NCI-H2029 treated with DMSO at 0.1 percent for 48 hours (cell line): ENCODE results near the gene ATG16L2.
"Not testable (repeated sequence)": the region's sequence is repeated elsewhere in the genome, so short reads cannot be mapped to it uniquely, and the experiment has no call there.

ENCODE experiments used
- DNase-seq: peaks from one replicate; lab custom pipeline; 2025; lab: John Stamatoyannopoulos, UW

ATG16L2 gene

DNA sequence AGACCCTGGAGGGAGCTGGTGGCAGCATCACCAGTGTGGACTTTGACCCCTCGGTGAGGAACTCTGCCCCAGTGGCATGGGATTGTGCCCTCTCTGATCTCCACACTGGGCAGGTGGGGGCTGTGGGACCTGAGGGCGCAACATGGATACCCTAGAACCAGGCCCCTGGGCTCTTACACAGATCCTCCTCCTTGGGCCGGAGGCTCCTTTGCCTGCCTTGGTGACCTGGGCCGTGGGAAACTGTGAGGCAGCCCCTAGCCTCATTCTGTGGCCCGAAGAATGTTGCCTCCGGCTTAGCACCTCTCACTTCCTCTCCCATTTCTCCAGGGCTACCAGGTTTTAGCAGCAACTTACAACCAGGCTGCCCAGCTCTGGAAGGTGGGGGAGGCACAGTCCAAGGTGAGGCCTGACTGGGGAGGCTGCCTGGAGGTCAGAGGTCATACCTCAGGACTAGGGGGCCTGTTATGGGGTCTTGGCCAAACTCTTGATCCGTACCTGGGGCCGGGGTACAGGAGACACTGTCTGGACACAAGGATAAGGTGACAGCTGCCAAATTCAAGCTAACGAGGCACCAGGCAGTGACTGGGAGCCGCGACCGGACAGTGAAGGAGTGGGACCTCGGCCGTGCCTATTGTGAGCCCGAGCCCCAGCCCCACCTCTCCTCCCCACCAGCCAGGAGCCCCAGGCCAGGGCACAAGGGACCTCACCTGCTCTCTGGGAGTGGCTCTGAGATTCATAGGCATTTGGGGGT, 12.2 kb downstream of the ATG16L2 start:
- DNase-seq, result no peak

DNA sequence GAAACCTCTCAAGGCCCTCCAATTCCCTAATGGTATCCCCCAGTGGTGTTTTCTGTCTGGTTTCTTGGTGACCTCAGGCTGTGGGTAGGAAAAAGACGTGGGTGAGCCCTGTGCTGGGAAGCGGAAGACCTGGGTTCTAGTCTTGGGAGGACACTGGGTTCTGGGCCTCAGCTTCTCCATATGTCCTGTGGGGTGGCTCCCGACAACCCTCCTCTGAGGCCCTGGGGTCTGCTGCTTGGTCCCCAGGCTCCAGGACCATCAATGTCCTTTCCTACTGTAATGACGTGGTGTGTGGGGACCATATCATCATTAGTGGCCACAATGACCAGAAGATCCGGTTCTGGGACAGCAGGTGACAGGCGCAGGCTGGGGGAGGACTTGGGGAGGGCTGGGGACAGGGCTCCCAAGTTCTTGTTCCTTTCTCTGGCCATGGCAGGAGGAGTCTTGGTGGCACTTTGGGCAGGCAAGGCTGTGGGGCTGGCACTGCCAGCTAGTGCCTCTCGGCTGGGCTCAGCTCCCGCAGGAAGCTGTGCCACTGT, 12.8 kb downstream of the ATG16L2 start:
- no peak for DNase-seq

DNA sequence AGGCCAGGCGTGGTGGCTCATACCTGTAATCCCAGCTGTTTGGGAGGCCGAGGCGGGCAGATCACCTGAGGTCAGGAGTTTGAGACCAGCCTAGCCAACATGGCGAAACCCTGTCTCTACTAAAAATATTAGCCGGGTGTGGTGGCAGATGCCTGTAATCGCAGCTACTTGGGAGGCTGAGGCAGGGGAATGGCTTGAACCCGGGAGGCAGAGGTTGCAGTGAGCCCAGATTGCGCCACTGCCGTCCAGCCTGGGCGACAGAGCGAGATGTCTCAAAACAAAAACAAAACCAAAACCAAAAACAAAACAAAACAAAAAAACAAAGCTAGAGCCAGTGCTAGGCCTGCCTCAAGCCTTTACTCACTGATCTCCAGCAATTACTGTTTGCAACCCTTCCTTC, 13.4 kb downstream of the ATG16L2 start:
- not testable (repeated sequence) for DNase-seq

DNA sequence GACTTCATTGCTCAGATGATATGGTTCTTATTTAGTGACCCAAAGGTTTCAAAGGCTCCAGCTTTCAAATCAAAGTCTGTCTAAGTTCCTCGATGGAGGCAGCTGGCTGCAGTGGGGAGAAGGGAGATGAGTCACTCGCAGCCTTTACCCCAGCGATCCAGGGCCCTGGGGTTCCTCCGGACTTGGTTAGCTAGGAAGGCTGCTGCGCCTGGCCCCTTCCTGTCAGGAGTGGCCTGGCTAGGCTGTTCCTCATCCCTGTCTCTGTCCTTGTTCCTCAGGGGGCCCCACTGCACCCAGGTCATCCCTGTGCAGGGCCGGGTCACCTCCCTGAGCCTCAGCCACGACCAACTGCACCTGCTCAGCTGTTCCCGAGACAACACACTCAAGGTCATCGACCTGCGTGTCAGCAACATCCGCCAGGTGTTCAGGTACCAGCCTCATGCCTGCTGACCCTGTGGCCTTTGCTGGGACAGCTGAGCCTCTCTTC, 13.9 kb downstream of the ATG16L2 start:
- no peak for DNase-seq

DNA sequence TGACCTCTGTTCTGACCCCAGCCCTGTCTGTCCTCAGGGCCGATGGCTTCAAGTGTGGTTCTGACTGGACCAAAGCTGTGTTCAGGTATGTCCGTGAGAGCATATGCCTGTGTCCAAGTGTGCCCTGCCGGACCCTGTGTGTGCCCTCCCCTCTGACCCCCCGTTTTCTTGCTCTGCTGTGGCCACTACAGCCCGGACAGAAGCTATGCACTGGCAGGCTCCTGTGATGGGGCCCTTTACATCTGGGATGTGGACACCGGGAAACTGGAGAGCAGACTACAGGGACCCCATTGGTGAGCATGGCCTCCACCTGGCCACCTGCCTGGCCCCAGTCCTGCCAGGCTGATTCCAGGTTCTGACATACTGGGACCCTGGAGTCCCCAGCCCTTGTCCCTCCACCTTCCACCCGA, 14.5 kb downstream of the ATG16L2 start:
- no peak for DNase-seq

DNA sequence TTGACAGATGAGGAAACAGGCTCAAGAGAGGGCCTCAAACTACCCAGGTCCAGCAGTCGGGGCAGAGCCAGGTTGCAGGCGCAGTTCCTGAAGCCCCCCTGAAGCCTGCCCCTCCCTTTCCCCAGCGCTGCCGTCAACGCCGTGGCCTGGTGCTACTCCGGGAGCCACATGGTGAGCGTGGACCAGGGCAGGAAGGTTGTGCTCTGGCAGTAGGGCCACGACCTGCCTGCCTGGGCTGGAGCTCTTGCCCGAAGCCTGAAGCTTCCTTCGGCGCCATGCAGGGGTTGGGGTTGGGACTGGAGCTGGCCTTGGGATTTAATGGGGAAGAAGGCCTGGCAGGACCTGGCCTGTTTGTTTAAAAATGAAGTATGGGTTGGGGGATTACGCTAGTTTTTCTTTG, 15.0 kb downstream of the ATG16L2 start:
- no peak for DNase-seq

DNA sequence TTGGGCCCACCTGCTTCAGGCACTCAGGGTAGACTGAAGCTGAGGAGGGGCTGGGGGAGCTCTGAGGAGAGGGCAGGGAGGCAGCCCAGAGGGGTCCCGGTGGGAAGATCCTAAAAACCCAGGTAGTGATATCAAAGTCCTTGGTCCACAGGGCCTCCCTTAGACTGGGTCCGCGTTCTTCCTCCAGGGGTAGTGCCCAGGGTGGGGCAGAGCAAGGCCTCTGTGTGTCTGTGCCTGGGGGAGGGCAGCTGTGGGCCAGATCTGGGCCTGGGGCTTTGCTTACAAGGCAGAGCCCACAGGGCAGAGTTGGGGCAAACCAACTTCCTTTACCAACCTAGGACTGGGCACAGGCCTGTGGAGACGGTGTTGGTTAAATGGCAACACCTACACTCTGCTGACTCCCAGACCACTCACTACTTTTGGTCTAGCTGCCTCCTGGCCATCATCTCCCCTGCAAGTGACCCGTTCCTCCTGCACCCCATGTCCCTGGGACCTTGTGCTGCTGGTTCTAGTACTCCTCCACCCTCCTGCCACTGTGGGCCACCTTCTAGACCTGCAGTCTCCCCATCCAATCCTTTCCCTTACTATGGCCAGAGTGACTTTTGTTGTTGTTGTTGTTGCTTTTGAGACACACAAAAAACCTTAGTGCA, 15.8 kb downstream of the ATG16L2 start:
- DNase-seq, result no peak

DNA sequence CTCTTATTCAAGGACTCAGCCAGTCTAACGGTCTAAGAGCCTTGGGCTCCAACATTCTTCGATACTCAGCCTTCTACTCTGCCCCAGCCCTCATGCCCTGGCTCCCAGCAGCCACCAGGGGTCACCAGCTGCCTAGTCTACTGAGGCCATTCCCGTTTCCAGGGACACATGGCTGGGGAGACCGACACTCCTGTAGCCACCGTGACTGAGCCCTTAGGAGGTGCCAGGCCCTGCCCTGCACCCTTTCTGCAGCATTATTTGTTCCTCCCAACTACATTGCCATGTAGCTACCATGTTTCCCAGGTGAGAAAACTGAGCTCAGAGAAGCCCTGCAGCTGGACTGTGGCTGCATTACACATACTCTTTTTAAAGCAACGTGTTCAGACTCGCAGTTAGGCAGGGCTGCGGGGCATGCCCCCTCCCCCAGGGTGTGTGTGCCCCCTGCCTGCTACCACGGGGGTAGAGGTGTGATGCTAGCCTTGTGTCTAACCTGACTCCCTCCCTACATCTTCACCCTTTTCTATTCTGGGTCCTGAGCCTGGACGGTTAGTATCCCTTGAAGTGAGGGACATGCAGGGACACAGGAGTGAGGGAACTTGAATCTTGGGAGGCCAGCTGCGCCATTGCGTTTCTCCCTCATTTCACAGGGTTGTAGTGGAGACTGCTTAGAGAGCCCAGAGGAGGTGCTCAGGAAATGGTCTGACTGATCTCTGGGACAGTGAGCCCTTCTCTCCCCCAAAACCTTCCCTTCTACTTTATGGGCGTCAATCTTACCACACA, 17.5 kb downstream of the ATG16L2 start:
- DNase-seq, result peak; percentile 16

DNA sequence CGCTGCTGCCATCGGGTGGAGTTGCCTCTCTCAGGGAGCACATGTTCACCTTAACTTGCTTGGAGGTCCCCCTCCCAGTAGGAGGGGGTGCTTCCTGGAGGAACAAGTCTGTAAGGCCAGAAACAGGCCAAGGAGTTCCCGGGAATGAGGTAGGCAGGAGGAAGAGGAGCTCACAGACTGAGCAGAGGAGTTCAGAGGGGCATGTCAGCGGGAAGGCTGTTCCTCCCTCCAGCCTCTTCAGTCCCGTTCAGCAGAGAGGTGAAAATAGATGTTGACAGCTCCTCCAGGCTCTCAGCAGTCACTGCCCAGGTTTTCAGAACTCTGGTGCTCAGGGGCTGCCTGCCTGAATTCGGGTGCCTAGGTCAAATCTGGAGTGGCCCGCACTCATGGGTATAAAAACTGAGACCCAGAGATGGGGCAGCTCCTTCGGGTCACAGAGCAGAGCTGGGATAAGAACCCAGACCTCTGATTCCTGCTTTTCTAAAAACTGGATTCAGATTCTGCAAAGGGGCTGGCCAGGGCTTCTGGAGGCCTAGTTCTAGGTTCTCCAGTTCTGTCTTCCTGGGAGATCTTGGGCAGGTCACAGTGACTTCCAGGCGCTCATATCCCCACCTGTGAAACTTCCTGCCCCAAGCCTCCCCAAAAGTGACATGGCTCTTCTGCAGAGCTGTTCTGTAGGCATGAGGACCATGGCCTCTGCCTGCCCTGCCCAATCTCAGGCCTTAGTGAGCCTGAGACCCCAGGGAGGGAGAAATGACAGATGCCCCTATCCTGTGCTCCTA, 18.3 kb downstream of the ATG16L2 start:
- no peak for DNase-seq

DNA sequence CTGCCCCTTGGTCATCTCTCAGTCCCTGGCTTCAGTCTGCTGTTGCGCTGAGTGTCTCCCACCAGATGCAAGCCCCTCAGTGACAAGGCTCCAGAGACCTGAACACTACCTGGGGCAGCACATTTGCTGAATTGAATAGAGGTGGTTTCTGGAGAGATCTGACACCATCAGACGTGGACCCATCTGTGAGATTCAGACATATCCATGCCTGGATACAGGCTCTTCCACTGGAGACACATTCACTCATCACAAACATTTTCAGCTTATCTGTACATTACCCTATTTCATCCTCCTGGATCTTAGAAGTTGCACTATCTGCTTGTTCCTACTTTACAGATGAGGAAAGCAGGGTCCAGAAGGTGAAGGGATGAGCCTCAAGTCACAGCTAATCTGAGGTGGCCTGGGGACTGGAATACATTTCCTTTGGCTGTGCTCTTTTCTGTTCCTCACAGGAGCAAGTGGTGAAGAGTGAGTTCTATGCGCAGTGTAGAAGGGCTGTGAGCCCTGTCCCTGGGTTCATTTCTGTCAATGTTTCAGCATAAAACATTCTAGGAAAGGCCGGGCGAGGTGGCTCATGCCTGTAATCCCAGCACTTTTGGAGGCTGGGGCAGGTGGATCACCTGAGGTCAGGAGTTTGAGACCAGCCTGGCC, 19.0 kb downstream of the ATG16L2 start:
- DNase-seq, result no peak

DNA sequence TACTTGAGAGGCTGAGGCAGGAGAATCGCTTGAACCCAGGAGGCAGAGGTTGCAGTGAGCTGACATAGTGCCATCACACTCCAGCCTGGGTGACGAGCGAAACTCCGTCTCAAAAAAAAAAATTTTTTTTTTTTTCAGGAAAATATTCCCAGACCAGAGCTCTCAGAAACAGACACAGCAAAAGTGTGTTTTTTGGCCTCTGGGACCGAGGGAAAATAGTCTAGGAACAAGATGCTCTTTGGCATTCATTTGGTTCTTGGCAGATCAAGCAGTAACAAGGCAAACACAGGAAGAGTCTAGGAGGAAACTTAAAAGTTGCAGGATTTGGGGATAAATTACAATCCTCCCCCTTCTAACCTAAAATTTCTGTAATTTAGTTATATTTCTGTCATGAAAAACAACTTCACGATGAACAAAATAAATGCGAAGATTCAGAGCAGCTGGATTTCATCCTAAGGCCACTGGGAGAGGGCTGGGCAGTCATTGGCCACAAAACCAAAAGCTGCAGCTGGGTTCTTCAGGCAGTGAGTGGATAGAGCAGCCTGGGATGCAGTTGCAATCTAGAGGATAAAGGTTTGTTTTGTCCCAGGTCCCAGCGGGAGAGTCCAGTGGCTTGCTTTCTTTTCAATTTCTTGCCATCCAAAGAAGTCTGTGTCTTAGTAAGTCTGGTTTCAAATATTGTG, 19.7 kb downstream of the ATG16L2 start:
- DNase-seq, result no peak

DNA sequence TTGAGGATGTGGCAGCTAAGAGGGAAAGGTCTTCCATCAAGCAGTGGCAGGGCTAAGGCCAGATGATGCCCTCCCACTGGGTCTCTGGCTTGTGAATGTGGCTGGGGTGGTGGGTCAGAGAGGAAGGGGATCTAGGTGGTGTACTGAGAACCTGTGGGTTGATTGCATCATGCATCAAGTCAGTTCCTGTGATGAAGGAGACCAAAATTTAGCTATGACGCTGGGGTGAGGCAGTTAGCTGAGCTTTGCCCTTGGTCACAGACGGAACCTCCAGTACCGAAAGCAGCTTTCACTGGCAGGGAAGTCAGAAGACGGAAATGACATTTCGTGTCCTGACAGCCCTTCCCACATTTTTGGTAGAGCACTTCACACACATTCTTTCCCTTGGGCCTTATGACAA, 20.7 kb downstream of the ATG16L2 start:
- no peak for DNase-seq

DNA sequence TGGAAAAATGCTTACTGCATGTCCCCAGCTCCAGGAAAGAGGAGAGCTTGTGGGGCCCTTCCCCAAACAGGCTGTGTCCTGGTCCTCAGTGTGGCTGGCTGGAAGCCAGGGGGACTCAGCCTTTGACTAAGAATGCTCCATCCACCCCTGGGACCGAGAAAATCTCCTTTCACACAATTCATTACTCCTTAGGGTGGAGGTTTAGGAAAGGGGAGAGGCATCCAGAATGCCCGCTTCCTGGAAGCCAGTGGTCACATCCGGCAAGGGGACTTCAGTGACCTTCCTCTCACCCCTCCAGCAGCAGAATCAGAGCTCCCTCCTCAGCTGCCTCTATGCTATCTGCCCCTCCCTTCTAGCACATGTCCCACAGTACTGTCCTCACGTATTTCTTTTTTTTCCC, 21.9 kb downstream of the ATG16L2 start:
- DNase-seq, result no peak

DNA sequence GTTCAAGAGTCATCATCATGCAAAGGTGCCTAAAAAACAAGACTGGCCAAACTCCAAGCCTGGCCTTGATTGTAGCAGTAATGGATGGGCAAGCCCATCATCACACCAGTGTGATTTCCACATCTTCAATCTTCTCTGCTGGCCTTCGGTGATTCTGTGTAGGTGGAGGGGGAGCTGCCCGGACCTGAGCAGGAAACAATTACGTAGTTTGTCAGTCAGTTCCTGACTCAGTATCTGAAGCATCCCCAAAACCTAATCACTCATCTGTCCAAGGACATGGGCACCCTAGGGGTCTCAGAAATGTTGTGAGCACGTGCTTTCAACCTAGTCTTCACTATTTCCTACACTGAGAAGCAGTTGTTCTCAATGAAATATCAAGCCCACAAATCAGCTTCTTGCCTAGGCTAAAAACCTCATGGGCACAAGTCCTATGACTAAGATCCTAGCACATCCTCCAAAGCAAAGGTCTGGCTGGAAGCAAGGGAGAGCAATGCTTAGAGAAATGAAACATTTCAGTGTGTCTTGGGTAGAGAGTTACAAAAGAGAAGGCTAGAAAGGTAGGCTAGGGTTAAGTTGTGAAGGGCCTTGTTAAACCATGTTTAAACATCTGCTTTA, 24.6 kb downstream of the ATG16L2 start:
- no peak for DNase-seq

DNA sequence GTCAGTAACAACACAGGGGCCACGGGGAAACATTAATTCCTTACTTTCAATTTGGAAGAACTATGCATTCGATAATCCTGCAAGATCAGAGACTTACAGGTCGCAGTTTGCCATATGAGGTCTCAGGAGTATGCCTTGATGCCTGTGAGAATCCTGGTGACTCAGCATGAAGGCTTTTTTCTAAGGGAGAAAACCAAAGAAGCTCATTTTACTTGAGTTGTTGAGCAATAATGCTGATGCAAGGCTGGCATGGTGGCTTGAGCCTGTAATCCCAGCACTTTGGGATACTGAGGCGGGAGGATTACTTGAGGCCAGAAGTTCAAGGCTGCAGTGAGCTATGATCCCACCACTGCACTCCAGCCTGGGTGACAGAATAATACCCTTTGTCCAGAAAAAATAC, 26.6 kb downstream of the ATG16L2 start:
- no peak for DNase-seq

DNA sequence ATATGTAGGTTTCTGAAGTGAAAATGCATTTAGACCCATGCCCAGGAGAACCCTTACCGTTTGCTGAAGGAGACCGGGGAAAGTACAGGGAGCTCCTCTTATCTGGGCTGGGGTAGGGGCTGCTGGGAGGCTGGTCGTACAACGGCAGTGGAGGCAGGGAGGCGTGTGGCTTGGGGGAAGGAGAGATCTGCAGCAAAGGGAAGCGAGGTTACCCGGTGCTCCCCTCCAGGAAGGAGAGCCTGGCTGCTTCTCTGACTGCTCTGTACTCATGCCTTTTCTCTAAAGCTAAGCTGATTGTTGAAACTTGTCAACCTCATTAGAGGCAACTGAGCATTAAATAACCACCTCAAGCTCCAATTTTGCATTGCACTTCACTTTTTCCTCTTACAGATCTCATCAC, 27.2 kb downstream of the ATG16L2 start:
- no peak for DNase-seq

DNA sequence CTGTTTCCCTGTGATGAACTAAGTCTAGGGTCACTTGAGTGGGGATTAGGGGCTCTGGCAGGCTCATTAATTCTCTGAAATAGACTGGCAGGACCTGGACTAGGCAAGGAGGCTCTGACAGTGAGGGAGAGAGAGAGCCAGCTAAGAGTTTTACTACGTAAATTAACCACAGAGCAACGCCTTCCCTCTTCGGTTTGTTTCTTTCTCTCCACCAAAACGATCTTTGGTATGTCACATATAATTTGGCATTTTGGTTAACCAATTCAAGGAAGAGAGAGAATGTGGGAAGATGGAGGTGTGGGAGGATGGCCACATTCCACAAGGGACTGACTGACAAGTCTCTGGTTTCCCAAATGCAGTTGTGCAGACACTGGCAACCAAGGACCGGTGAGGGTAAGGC, 27.9 kb downstream of the ATG16L2 start:
- no peak for DNase-seq

DNA sequence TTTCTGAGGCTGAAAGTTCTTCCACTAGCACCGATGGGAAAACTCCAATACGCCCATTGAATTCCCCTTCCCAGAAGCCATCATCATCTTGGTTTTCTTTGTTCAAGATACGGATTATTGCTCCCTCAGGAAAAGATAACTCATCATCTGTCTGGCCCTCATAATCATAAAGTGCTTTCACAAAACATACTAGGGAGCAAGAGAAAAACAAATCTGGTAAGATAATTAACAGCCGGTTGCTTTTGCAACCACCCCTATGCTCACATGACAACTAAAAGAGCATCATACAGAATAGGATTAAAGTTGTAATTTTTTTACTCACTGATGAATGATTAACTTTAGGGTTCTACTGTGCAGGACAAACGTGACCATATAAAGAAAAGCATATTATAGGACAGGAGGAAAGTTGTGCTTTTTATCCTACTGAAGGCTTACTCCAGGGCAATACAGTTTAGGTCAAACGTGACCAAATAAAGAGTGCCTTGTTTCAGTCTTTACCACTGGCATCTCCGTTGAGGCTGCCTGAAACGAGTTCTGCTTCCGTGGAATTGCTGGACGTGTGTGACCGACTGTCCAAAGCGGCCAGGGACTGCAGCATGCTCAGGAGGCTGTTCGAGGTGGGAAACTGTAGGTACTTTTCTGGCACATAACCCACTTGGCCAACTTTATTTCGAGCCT, 28.6 kb downstream of the ATG16L2 start:
- DNase-seq, result no peak

DNA sequence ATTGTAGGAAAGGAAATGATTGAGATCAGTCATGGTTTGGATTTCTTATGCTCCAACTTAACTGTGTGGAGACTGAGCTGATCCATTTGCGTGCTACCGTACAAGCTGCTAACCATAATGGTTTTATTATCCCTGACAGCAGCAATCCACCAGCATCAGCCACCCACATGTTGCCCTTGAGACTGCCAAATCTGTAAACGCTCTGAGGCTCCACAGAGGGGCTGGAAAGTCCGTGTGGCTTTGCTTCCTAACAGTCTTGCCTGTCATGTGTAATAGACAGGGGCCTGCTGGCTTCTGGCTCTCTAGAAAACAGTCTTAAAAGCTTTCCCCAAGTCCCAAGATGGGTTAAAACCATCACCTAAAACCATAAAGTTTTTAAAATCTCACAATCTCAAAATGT, 30.1 kb downstream of the ATG16L2 start:
- no peak for DNase-seq
